ENCODE results near the gene LRP2BP.

- TF ChIP-seq CTCF (IDR thresholded peaks at IDR 0.05) (no peak), POLR2A (IDR thresholded peaks at IDR 0.05) (no peak), EP300 (IDR thresholded peaks at IDR 0.05) (no peak)
Measured at GRCh38 chr4:185351691-185352090, 44.0 kb downstream of the LRP2BP start.
